ENCODE measurements around the gene GDF15. TPM values are rescaled to one million over a fixed set of nuclear protein-coding genes. Genes with fewer than 3 reads are reported as not detected.
"Not testable (repeated sequence)": the region's sequence is repeated elsewhere in the genome, so short reads cannot be mapped to it uniquely, and the experiment has no call there.

The GDF15 gene
- total and polyA plus RNA-seq, 7 experiments from 2014 or later, result 0.32 to 0.73 (median 0.58) TPM; not detected in 3

DNA sequence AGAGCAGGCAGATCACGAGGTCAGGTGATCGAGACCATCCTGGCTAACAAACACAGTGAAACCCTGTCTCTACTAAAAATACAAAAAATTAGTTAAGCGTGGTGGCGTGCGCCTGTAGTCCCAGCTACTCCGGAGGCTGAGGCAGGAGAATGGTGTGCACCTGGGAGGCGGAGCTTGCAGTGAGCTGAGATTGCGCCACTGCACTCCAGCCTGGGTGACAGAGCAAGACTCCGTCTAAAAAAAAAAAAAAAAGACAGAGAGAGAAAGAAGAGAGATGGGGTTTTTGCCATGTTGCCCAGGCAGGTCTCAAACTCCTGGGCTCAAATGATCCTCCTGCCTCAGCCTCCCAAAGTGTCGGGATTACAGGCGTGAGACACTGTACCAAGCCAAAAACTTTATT lies 19.8 kb downstream of the GDF15 start:
- H3K9me3 Mint-ChIP-seq; H3K27ac ChIP-seq (ENCODE audit: low read depth, low read length); H3K27ac Mint-ChIP-seq; intact Hi-C loops (cut with micrococcal nuclease); H3K27me3 ChIP-seq (ENCODE audit: control insufficient read depth in 2 of 2, insufficient read depth in 2 of 2, low read length in 2 of 2); ATAC-seq; POLR2A ChIA-PET; H3K4me1 ChIP-seq (ENCODE audit: control insufficient read depth in 2 of 2, insufficient read depth in 2 of 2, low read length in 2 of 2); H3K4me3 ChIP-seq (ENCODE audit: low read length); H3K4me3 Mint-ChIP-seq; CTCF ChIA-PET; H3K36me3 Mint-ChIP-seq; DNase-seq; H3K36me3 ChIP-seq (ENCODE audit: control insufficient read depth in 2 of 3, insufficient read depth in 3 of 3, low read length in 3 of 3); H3K9me3 ChIP-seq (ENCODE audit: control insufficient read depth in 2 of 3, low read length in 3 of 3); H3K27me3 Mint-ChIP-seq: not testable (repeated sequence)
- peaks cover 0 to 15% (median 0%) of the 10 kb centered on the region in 7 donors for H3K4me1 Mint-ChIP-seq

DNA sequence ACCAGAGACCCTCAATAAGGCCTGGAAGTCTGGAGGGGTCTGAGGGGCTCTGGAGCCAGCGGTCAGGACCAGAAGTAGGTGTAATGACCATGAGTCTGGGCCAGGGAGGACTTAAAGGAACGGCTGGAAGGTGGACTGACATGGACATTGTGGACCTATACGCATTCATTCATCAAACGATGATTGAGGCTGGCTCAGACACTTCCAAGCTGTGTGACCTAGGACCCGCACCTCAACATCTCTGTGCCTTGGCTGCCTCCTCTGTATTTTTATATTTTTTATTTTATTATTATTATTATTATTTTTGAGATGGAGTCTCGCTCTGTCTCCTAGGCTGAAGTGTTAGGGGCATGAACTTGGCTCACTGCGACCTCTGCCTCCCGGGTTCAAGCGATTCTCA lies 20.8 kb downstream of the GDF15 start:
- DNase-seq (no peak), ATAC-seq (no peak)
- no peak overlapping the region for H3K27ac Mint-ChIP-seq
- H3K36me3 Mint-ChIP-seq, result no peaks in the 10 kb centered on the region
- no peaks in the 10 kb centered on the region for H3K27me3 ChIP-seq (ENCODE audit: control insufficient read depth in 2 of 2, insufficient read depth in 2 of 2, low read length in 2 of 2)
- H3K36me3 ChIP-seq (ENCODE audit: control insufficient read depth in 2 of 3, insufficient read depth in 3 of 3, low read length in 3 of 3), result no peaks in the 10 kb centered on the region
- CTCF ChIA-PET, result interaction anchor here (0.7 kb wide), 1 partner anchor 8 kb away, joined by 3 read pairs; no protein-coding TSS in a partner anchor
- peaks cover 0 to 9% (median 0%) of the 10 kb centered on the region in 7 donors for H3K4me1 Mint-ChIP-seq
- H3K9me3 ChIP-seq (ENCODE audit: control insufficient read depth in 2 of 3, low read length in 3 of 3), result no peaks in the 10 kb centered on the region
- no peaks in the 10 kb centered on the region for H3K4me1 ChIP-seq (ENCODE audit: control insufficient read depth in 2 of 2, insufficient read depth in 2 of 2, low read length in 2 of 2)
- no peak overlapping the region for H3K27ac ChIP-seq (ENCODE audit: low read depth, low read length)
- no peak overlapping the region for H3K4me3 ChIP-seq (ENCODE audit: low read length)
- no peaks in the 10 kb centered on the region for H3K9me3 Mint-ChIP-seq
- POLR2A ChIA-PET, result no interaction called here
- intact Hi-C loops (cut with micrococcal nuclease), result no loop called here
- no peak overlapping the region for H3K4me3 Mint-ChIP-seq
- H3K27me3 Mint-ChIP-seq, result peaks cover 0 to 6% (median under 1%) of the 10 kb centered on the region in 5 donors

DNA sequence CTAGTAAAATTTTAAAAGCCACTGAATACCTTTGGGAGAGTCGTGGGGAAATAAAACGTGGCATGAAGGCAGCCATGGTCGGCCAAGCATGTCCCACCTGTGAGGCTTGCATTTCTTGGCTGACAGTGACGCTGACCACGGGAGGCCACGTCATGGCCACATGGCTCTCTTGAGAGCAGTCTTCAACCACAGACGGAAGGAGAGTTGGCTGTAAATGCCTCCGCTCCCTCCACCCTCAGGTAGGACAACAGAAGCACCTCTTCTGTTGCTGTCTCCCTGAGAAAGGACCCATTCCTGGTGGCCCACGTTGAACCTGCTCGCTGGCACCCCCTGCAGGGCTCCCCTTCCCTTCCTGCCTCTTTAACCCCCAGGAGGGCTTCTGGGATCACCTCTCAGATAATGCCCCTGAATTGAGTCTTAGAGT lies 22.1 kb downstream of the GDF15 start:
- intact Hi-C loops (cut with micrococcal nuclease), result no loop called here
- Mint-ChIP-seq H3K36me3 (no peaks in the 10 kb centered on the region), H3K4me3 (no peak overlapping the region), H3K4me1 (peaks cover 0 to 7% (median 0%) of the 10 kb centered on the region in 7 donors), H3K27ac (no peak overlapping the region), H3K27me3 (peaks cover 0 to 9% (median 4%) of the 10 kb centered on the region in 5 donors), H3K9me3 (no peaks in the 10 kb centered on the region)
- Histone ChIP-seq H3K4me1 (ENCODE audit: control insufficient read depth in 2 of 2, insufficient read depth in 2 of 2, low read length in 2 of 2) (no peaks in the 10 kb centered on the region), H3K27ac (ENCODE audit: low read depth, low read length) (no peak overlapping the region), H3K4me3 (ENCODE audit: low read length) (no peak overlapping the region), H3K36me3 (ENCODE audit: control insufficient read depth in 2 of 3, insufficient read depth in 3 of 3, low read length in 3 of 3) (no peaks in the 10 kb centered on the region), H3K27me3 (ENCODE audit: control insufficient read depth in 2 of 2, insufficient read depth in 2 of 2, low read length in 2 of 2) (no peaks in the 10 kb centered on the region), H3K9me3 (ENCODE audit: control insufficient read depth in 2 of 3, low read length in 3 of 3) (no peaks in the 10 kb centered on the region)
- DNase-seq (no peak), ATAC-seq (peak; percentile 40)
- POLR2A ChIA-PET, result no interaction called here
- CTCF ChIA-PET, result no interaction called here

GRCh38 chr19:18412610-18413239 lies 26.8 kb downstream of the GDF15 start:
- H3K9me3 Mint-ChIP-seq, result peaks cover 0 to 1% (median 0%) of the 10 kb centered on the region in 11 donors
- ChIA-PET CTCF (interaction anchor here (0.7 to 6.2 kb wide), 5 partner anchors 23 to 387 kb away, joined by 3 to 37 read pairs (median 4); partner anchors contain the start of gene PDE4C), POLR2A (no interaction called here)
- peaks cover 32 to 34% of the 10 kb centered on the region in 2 donors for H3K4me1 ChIP-seq (ENCODE audit: control insufficient read depth in 2 of 2, insufficient read depth in 2 of 2, low read length in 2 of 2)
- ATAC-seq, result no peak
- peaks cover 7 to 40% (median 32%) of the 10 kb centered on the region in 7 donors for H3K4me1 Mint-ChIP-seq
- H3K36me3 ChIP-seq (ENCODE audit: control insufficient read depth in 2 of 3, insufficient read depth in 3 of 3, low read length in 3 of 3), result no peaks in the 10 kb centered on the region
- H3K9me3 ChIP-seq (ENCODE audit: control insufficient read depth in 2 of 3, low read length in 3 of 3), result no peaks in the 10 kb centered on the region
- H3K36me3 Mint-ChIP-seq, result no peaks in the 10 kb centered on the region
- H3K4me3 ChIP-seq (ENCODE audit: low read length), result no peak overlapping the region
- DNase-seq, result no peak
- intact Hi-C loops (cut with micrococcal nuclease), result loop anchor here (5.0 to 10.0 kb wide), 5 partner anchors 70 to 468 kb away; partner anchors contain the start of genes IQCN (in 1 of the 2) and PGPEP1 (in 1 of the 2)
- H3K4me3 Mint-ChIP-seq, result no peak overlapping the region
- peaks cover 13 to 29% (median 18%) of the 10 kb centered on the region in 5 donors for H3K27me3 Mint-ChIP-seq
- no peak overlapping the region for H3K27ac Mint-ChIP-seq
- no peak overlapping the region for H3K27ac ChIP-seq (ENCODE audit: low read depth, low read length)
- H3K27me3 ChIP-seq (ENCODE audit: control insufficient read depth in 2 of 2, insufficient read depth in 2 of 2, low read length in 2 of 2), result peaks cover 0 to 11% of the 10 kb centered on the region in 2 donors

- H3K4me1 ChIP-seq (ENCODE audit: control insufficient read depth in 2 of 2, insufficient read depth in 2 of 2, low read length in 2 of 2), result peaks cover 42 to 47% of the 10 kb centered on the region in 2 donors
- H3K4me3 ChIP-seq (ENCODE audit: low read length), result peak overlapping the region; percentile 13
- Mint-ChIP-seq H3K4me3 (peak overlapping the region in 5 of 10 donors; percentile 7 to 90 (median 32)), H3K9me3 (peaks cover 0 to 1% (median 0%) of the 10 kb centered on the region in 11 donors), H3K36me3 (no peaks in the 10 kb centered on the region), H3K27ac (peak overlapping the region in 1 of 9 donors; percentile 78), H3K4me1 (peaks cover 19 to 54% (median 43%) of the 10 kb centered on the region in 7 donors), H3K27me3 (peaks cover 18 to 36% (median 20%) of the 10 kb centered on the region in 5 donors)
- H3K36me3 ChIP-seq (ENCODE audit: control insufficient read depth in 2 of 3, insufficient read depth in 3 of 3, low read length in 3 of 3), result no peaks in the 10 kb centered on the region
- H3K27ac ChIP-seq (ENCODE audit: low read depth, low read length), result no peak overlapping the region
- intact Hi-C loops (cut with micrococcal nuclease), result loop anchor here (5.0 to 10.0 kb wide), 8 partner anchors 72 to 470 kb away; partner anchors contain the start of genes IQCN (in 1 of the 2), LSM4 (in 1 of the 2), PGPEP1 (in 1 of the 2) and UPF1 (in 1 of the 2)
- ChIA-PET POLR2A (interaction anchor here (0.6 to 1.7 kb wide), 2 partner anchors 133 to 868 kb away, joined by 4 read pairs; no protein-coding TSS in a partner anchor), CTCF (interaction anchor here (0.5 to 6.2 kb wide), 5 partner anchors 8 to 468 kb away, joined by 3 to 37 read pairs (median 3); no protein-coding TSS in a partner anchor)
- no peak for ATAC-seq
- no peaks in the 10 kb centered on the region for H3K9me3 ChIP-seq (ENCODE audit: control insufficient read depth in 2 of 3, low read length in 3 of 3)
- peaks cover 0 to 14% of the 10 kb centered on the region in 2 donors for H3K27me3 ChIP-seq (ENCODE audit: control insufficient read depth in 2 of 2, insufficient read depth in 2 of 2, low read length in 2 of 2)
- no peak for DNase-seq
These were observed 28.7 kb downstream of the GDF15 start for GRCh38 chr19:18414504-18415177.

GRCh38 chr19:18415178-18415867 lies 29.4 kb downstream of the GDF15 start:
- H3K4me1 Mint-ChIP-seq, result peaks cover 19 to 55% (median 47%) of the 10 kb centered on the region in 7 donors
- H3K4me3 Mint-ChIP-seq, result peak overlapping the region in 9 of 10 donors; percentile 32 to 90 (median 64)
- H3K4me3 ChIP-seq (ENCODE audit: low read length), result no peak overlapping the region
- CTCF ChIA-PET, result interaction anchor here (0.5 to 6.2 kb wide), 2 partner anchors 9 to 26 kb away, joined by 3 to 37 read pairs; no protein-coding TSS in a partner anchor
- peaks cover 0 to 14% of the 10 kb centered on the region in 2 donors for H3K27me3 ChIP-seq (ENCODE audit: control insufficient read depth in 2 of 2, insufficient read depth in 2 of 2, low read length in 2 of 2)
- no peaks in the 10 kb centered on the region for H3K9me3 ChIP-seq (ENCODE audit: control insufficient read depth in 2 of 3, low read length in 3 of 3)
- H3K36me3 ChIP-seq (ENCODE audit: control insufficient read depth in 2 of 3, insufficient read depth in 3 of 3, low read length in 3 of 3), result no peaks in the 10 kb centered on the region
- H3K27ac ChIP-seq (ENCODE audit: low read depth, low read length), result no peak overlapping the region
- intact Hi-C loops (cut with micrococcal nuclease), result loop anchor here (5.0 to 10.0 kb wide), 4 partner anchors 93 to 471 kb away; partner anchors contain the start of genes LSM4 (in 1 of the 2) and UPF1 (in 1 of the 2)
- peaks cover 42 to 47% of the 10 kb centered on the region in 2 donors for H3K4me1 ChIP-seq (ENCODE audit: control insufficient read depth in 2 of 2, insufficient read depth in 2 of 2, low read length in 2 of 2)
- ATAC-seq (no peak), DNase-seq (no peak)
- H3K9me3 Mint-ChIP-seq, result peaks cover 0 to 1% (median 0%) of the 10 kb centered on the region in 11 donors
- POLR2A ChIA-PET, result interaction anchor here (0.6 to 1.7 kb wide), 2 partner anchors 134 to 869 kb away, joined by 4 read pairs; no protein-coding TSS in a partner anchor
- H3K27ac Mint-ChIP-seq, result peak overlapping the region in 3 of 9 donors; percentile 20 to 94 (median 46)
- H3K36me3 Mint-ChIP-seq, result peaks cover 0 to 2% (median 0%) of the 10 kb centered on the region in 5 donors
- peaks cover 18 to 36% (median 20%) of the 10 kb centered on the region in 5 donors for H3K27me3 Mint-ChIP-seq

All from naive thymus-derived CD4-positive, alpha-beta T cell (primary cell).